Spleen (tissue), 7 donors: ENCODE measurements around the gene CDK11A.

Experiments used
- CTCF ChIP-seq, 11 experiments: fragments of 200-600 bp in 7 of 11; fragments of 450-650 bp in 4 of 11; sonication (generic) in 4 of 11; IDR thresholded peaks in 8 of 11; conservative IDR thresholded peaks in 3 of 11; 1 replicate in 7 of 11; 2 replicates in 4 of 11; pipeline versions ENCODE4 v1.4.0 to v1.8.0; 2016 to 2021; ENCODE audit warnings: antibody characterized with exemption in 11 of 11, inconsistent platforms in 4 of 11, mild to moderate bottlenecking in 1 of 11
- POLR2A ChIP-seq, 3 donors: fragments of 450-650 bp; IDR thresholded peaks; one replicate each; pipeline ENCODE4 v1.5.1; 2017; ENCODE audit warnings: antibody characterized with exemption in 3 of 3, mild to moderate bottlenecking in 1 of 3
- donor health status: DM: no; HTN: no; CAD: no; lungs with moderate emphysema.
- donor health status: DM: no; HTN: no; CAD: no.
- donor health status: DM: no; HTN: no; CAD: no.

GRCh38 chr1:1752636-1753606 is 28.8 kb upstream of the CDK11A start:
- no peak for TF ChIP-seq CTCF (IDR thresholded peaks at IDR 0.05 in 8 of 11, conservative IDR thresholded peaks at IDR 0.05 in 3 of 11)
- no peak for TF ChIP-seq POLR2A (IDR thresholded peaks at IDR 0.05)
